ENCODE measurements around the gene ATP4B.
A peak's percentile ranks its signal among the peaks of the same experiment; 100 is the strongest.
"Not testable (repeated sequence)": the region's sequence is repeated elsewhere in the genome, so short reads cannot be mapped to it uniquely, and the experiment has no call there.

The ATP4B gene

GRCh38 chr13:113638806-113639205 lies 19.2 kb downstream of the ATP4B start:
- no peak for DNase-seq

GRCh38 chr13:113638173-113638746 lies 19.7 kb downstream of the ATP4B start:
- DNase-seq: no peak

- no peak for DNase-seq
Measured at GRCh38 chr13:113637262-113638160, 20.5 kb downstream of the ATP4B start.

GRCh38 chr13:113636266-113636963 lies 21.6 kb downstream of the ATP4B start:
- DNase-seq: no peak

- DNase-seq: no peak
Measured at GRCh38 chr13:113635709-113636108, 22.3 kb downstream of the ATP4B start.

GRCh38 chr13:113635048-113635420 lies 23.0 kb downstream of the ATP4B start:
- no peak for DNase-seq

GRCh38 chr13:113634279-113635047 lies 23.5 kb downstream of the ATP4B start:
- DNase-seq: no peak

- no peak for DNase-seq
Measured at GRCh38 chr13:113633485-113633873, 24.5 kb downstream of the ATP4B start.

GRCh38 chr13:113632706-113633484 lies 25.1 kb downstream of the ATP4B start:
- no peak for DNase-seq

- no peak for DNase-seq
Measured at GRCh38 chr13:113631341-113632095, 26.5 kb downstream of the ATP4B start.

- DNase-seq: peak; percentile 32
Measured at GRCh38 chr13:113630804-113631203, 27.2 kb downstream of the ATP4B start.

GRCh38 chr13:113630296-113630695 lies 27.7 kb downstream of the ATP4B start:
- DNase-seq: no peak

- no peak for DNase-seq
Measured at GRCh38 chr13:113629866-113630265, 28.1 kb downstream of the ATP4B start.

GRCh38 chr13:113628291-113629270 lies 29.4 kb downstream of the ATP4B start:
- DNase-seq: no peak

- DNase-seq: no peak
Measured at GRCh38 chr13:113627136-113627535, 30.9 kb downstream of the ATP4B start.

- no peak for DNase-seq
Measured at GRCh38 chr13:113625965-113626721, 31.9 kb downstream of the ATP4B start.

GRCh38 chr13:113624640-113625304 lies 33.2 kb downstream of the ATP4B start:
- not testable (repeated sequence) for DNase-seq

- DNase-seq: no peak
Measured at GRCh38 chr13:113624235-113624587, 33.8 kb downstream of the ATP4B start.
